ENCODE data around the gene TCIRG1. TPM values are rescaled to one million over a fixed set of nuclear protein-coding genes. Genes with fewer than 3 reads are reported as not detected.

TCIRG1 gene
- total RNA-seq, 2 experiments from 2014 or later, result 199 to 201 TPM

DNA sequence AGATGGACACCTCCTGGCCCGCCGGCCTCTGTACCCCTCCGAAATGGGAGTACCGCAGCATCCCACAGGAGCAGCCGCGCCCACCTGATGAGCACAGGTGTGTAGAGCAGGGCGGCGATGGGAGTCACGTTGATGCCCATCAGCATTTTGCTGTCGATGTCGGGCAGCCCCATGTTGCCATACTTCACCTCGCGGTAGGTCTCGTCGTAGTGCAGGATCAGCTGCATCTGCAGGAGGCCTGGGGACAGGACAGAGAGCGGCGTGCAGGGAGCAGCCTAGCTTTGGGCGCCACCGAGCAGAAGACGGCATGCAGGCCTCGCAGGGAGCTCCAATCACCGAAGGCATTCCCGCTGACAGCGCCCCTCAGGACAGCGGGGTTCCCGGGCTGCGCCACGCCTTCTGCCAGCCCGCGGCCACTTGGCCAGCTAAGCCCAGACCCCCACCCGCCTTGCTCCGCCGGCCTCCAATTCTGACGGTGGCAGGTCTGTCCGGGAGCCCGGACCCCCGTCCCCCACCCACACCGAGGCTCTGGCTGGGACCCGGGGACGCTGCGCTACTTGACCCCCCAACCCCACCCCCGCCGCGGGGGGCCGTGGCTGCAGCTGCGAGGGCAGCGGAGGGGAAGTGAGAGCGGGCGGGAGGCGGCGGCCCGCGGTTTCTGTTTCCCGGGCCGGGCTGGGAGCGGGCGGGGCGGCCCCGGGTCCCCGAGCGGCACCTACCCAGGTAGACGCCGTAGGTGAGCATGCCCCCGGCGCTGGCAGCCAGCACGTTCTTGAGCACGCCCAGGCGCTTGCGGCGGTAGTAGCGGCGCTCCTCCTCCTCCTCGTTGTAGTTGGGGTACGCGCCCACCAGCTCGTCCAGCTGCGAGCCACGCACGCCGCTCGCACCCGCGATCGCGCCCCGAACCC lies 35.6 kb upstream of the TCIRG1 start:
- Histone ChIP-seq H3K4me3 (ENCODE audit: low read depth, low read length, poor library complexity, severe bottlenecking) (peak overlapping the region; percentile 82), H4K20me1 (ENCODE audit: insufficient read depth, low read length) (no peaks in the 10 kb centered on the region), H3K27ac (ENCODE audit: low read depth, low read length, poor library complexity, severe bottlenecking) (peak overlapping the region; percentile 89), H3K4me2 (ENCODE audit: low read length) (peak overlapping the region; percentile 97), H3K36me3 (ENCODE audit: insufficient read depth, low read length) (peaks cover 13% of the 10 kb centered on the region), H3K79me2 (ENCODE audit: insufficient read depth, low read depth, low read length) (no peaks in the 10 kb centered on the region), H2AFZ (ENCODE audit: low read length) (peak overlapping the region; percentile 16; the same call in 1 of the 2 replicates), H3K9me2 (ENCODE audit: insufficient read depth, low read length) (no peaks in the 10 kb centered on the region), H3K4me1 (ENCODE audit: insufficient read depth, low read length, poor library complexity, severe bottlenecking) (peaks cover 55% of the 10 kb centered on the region), H3K9me3 (ENCODE audit: low read length) (no peaks in the 10 kb centered on the region)
- intact Hi-C loops (cut with micrococcal nuclease; ENCODE audit: unreplicated experiment), result loop anchor here (2.0 to 10.0 kb wide), 2 partner anchors 38 to 272 kb away; partner anchors contain the start of gene C11orf24
- POLR2A ChIA-PET, result interaction anchor here (1.2 kb wide), 1 partner anchor 22 kb away, joined by 4 read pairs; no protein-coding TSS in a partner anchor
- TF ChIP-seq EZH2phosphoT487 (IDR thresholded peaks at IDR 0.05; ENCODE audit: borderline replicate concordance, low read depth, low read length), result no peak
- TF ChIP-seq CTCF (conservative IDR thresholded peaks at IDR 0.05; ENCODE audit: low read length), result no peak
- TSS peak; percentile 79 for BruUV-seq (replicated peaks)
- CTCF ChIA-PET (ENCODE audit: unreplicated experiment), result no interaction called here
- DNase-seq (ENCODE audit: low spot score), result peak; percentile 68

GRCh38 chr11:68003846-68004550 lies 34.8 kb upstream of the TCIRG1 start, which contains the start of gene UNC93B1:
Gene UNC93B1, minus strand, starts transcription at chr11:68004097. Its CDS starts 54 bp downstream, at chr11:68004043.
- no peak for TF ChIP-seq CTCF (conservative IDR thresholded peaks at IDR 0.05; ENCODE audit: low read length)
- no peak for TF ChIP-seq EZH2phosphoT487 (IDR thresholded peaks at IDR 0.05; ENCODE audit: borderline replicate concordance, low read depth, low read length)
- ChIA-PET CTCF (ENCODE audit: unreplicated experiment) (no interaction called here), POLR2A (interaction anchor here (1.2 kb wide), 1 partner anchor 21 kb away, joined by 4 read pairs; no protein-coding TSS in a partner anchor)
- peak within 1 kb of the TSS; percentile 82 for H3K4me3 ChIP-seq (ENCODE audit: low read depth, low read length, poor library complexity, severe bottlenecking)
- BruUV-seq (replicated peaks), result no TSS peak
- peak within 1 kb of the TSS; percentile 89 for H3K27ac ChIP-seq (ENCODE audit: low read depth, low read length, poor library complexity, severe bottlenecking)
- no peaks in the 10 kb centered on the region for H3K9me2 ChIP-seq (ENCODE audit: insufficient read depth, low read length)
- no peaks in the 10 kb centered on the region for H3K9me3 ChIP-seq (ENCODE audit: low read length)
- intact Hi-C loops (cut with micrococcal nuclease; ENCODE audit: unreplicated experiment), result loop anchor here (2.0 to 10.0 kb wide), 2 partner anchors 37 to 271 kb away; partner anchors contain the start of gene C11orf24
- peaks cover 57% of the 10 kb centered on the region for H3K4me1 ChIP-seq (ENCODE audit: insufficient read depth, low read length, poor library complexity, severe bottlenecking)
- H4K20me1 ChIP-seq (ENCODE audit: insufficient read depth, low read length), result no peaks in the 10 kb centered on the region
- H3K4me2 ChIP-seq (ENCODE audit: low read length), result peak within 1 kb of the TSS; percentile 97
- H3K36me3 ChIP-seq (ENCODE audit: insufficient read depth, low read length), result peaks cover 11% of the 10 kb centered on the region
- H3K79me2 ChIP-seq (ENCODE audit: insufficient read depth, low read depth, low read length), result no peaks in the 10 kb centered on the region
- peak within 1 kb of the TSS; percentile 16 for H2AFZ ChIP-seq (ENCODE audit: low read length)
- peak; percentile 90 for DNase-seq (ENCODE audit: low spot score)

Data from OCI-LY7 (cell line).